Retina (tissue), 1 donor: ENCODE measurements around the gene TET2.

Source experiments
- DNase-seq: peaks from one replicate; pipeline ENCODE4 v3.0.0-alpha.2; 2016

The TET2 gene

GRCh38 chr4:105146276-105147015, at the start of gene TET2:
TET2 (plus strand) TSS chr4:105146876; CDS start chr4:105233943, 87,067 bp downstream.
- peak; percentile 89 for DNase-seq

- DNase-seq: no peak
Observed at GRCh38 chr4:105102016-105102415, 44.7 kb upstream of the TET2 start.

DNA sequence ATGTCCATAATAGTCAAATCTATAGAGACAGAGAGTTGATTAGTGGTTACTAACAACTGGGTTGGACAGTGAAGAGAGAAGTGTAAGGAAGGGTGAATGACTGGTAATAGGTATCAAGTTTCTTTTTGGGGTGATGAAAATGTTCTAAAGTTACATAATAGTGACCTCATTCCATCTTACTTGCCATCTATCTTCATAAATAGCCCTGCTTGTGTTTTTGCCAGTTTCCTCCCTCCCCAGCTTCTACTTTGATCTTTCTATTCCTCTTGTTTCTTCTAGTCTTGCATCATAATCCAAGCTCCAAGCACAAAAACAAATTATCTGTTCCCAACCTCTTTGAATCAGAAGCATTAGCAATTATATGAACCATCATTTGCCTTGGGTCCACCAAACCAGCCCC, 40.2 kb upstream of the TET2 start:
- no peak for DNase-seq

DNA sequence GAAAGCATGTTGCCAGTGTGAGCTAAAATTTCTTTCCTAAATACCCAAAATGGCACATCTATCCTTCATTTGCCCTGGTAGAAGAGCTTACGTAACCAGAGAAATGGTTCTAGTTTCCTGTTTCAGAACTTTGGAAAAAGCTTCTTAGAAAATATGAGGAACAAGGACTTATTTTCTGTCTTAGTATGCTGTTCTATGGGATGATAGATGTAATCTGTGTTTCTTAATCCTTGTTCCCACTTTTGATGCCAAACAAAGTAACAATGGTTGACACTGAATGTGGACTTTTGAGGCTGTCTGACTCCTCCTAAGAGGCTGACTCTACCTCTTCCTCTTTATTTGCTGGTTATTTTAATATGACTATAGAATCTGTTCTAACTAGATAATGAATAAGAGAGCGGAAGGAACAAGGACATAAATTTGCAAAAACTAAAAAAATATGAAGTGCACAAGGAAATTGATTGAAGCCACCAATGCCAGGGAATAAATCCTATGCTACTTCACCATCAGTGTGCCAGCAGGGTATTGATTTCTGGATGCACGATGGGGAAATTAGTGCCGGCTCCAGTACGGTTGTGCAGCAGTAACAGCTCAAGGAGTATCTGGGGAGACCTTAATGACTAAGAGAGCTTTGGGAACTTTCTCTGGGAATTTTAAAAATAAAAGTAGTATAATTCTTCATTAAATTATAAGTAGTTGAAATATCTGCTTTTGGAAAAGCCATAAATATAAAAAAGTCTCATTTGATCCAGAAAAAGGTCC, 39.4 kb upstream of the TET2 start:
- DNase-seq: no peak

DNA sequence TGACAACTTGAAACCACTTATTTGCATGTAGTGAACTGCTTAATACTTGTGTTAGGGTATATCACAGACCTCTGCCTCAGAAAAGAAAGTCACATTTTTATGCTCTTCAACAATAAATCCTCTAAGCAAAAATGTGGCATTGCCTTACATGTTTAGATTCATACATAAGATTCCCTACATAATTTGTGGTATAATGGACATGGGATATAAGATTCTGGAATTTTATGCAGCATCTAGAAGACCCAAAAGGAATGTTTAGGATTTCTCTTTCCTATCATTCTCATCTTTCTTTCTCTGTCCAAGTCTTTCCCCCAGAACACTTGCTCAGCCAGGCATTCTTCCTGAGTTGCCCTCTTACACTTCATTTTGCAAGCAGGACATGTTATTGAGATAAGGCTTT, 37.7 kb upstream of the TET2 start:
- no peak for DNase-seq

GRCh38 chr4:105112274-105112673, 34.4 kb upstream of the TET2 start:
- DNase-seq: no peak

DNA sequence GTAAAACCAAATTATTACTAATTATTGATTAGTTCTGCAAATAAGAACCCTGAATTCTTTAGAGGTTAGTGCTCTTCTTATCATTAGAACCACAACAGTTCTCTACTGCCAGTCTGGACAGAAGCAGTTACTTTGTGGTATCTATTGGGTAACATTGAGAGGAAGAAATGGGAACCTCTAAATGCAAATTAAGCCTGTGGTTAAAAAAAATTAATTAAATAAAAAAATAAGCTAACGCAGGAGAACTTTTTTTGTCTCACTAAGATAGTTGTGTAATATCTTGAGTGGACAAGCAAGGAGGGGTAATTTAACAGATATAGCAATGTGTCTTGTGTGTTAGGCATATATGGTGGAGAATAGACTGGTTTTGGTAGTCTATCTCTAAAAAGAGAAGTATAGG, 32.9 kb upstream of the TET2 start:
- DNase-seq: no peak

DNA sequence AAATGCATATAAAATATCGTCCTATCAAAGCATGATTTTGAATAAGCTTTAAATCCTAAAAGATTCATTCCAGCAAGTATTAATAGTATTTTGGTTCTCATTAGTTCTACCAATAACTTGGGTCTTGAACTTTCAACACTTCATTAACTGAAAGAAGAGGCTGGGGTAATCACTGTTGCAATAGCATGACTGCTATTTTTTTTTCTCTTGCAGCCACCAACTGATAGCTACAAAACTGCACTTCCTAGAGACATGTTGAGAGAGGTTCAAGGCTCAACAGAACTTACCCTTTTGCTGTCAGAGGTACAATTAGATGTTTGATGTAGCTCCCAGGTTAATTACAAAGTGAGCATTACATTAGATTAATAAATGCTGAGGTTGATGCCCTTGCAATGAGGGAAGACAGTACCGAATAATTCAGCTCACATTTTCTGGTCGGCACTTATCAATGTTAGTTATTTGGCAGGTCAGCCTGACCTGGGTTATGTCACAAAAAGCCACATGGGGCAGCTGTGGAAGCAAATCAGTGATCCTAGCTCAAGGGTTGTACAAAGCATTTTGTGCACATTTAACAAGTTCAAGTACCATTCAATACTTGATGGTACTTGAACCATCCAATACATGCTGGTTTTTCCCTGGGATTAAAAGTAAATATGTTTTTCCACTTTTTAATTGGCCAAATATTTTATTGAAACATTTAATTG, 29.9 kb upstream of the TET2 start:
- DNase-seq: no peak

- DNase-seq: no peak
Observed at GRCh38 chr4:105119356-105119755, 27.3 kb upstream of the TET2 start.

DNA sequence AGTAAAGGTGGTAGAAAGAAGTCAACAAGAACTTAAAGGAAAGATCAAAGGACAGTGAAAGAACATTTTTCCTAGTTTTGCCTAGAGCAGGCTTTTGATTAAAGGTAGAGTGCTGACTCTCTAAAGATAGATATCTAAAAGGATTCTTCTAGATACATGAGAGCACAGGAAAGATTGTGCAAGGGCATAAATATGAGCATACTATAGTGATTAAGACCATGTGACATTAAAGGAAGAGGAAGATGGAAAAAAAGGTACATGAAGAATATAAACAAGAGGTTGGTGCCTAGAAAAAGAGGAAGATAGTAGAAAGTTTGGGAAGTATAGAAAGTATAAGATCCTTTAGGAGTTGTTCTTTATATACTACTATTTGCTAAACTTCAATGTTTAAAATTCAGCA, 26.1 kb upstream of the TET2 start:
- DNase-seq: no peak

GRCh38 chr4:105122350-105122749, 24.3 kb upstream of the TET2 start:
- DNase-seq: no peak

DNA sequence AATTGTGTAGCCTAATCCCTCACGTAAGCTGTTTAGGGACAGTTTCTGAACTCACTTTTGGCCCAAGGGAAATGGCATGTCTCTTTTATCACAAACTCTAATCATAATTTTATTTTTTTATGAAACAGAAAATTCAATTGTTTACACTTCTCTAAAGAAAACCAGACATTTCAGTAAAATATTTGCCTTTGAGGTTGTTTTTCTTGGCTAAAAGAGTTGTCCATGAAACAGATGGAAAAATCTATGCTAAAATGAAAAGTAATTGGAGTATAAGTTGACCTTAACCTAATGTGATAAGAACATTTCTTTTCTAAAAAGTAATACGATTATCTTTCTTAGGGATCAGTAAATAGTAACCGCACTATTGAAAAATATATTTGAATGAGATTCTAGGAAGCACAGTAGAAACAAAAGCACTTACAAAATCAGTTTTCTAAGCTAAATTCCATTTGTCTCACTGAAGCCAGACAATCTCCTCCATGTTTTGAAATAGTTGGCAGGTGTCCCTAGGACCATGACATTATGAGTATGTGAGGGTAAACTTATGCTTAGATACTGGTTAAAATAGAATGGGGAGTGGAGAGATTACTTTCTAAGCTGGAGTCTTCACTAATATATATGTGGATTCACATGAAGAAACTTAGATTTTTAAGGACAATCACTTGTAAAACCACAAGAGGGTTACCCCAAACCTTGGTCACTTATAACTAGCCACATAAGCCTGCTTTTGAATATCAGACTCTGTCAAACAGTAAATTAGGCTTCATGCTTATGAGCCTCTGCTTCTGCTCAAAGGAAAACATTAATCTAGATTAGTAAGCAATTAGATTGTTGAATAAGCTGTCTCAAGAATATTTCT, 20.1 kb upstream of the TET2 start:
- no peak for DNase-seq

- no peak for DNase-seq
Observed at GRCh38 chr4:105127170-105127445, 19.6 kb upstream of the TET2 start.

DNA sequence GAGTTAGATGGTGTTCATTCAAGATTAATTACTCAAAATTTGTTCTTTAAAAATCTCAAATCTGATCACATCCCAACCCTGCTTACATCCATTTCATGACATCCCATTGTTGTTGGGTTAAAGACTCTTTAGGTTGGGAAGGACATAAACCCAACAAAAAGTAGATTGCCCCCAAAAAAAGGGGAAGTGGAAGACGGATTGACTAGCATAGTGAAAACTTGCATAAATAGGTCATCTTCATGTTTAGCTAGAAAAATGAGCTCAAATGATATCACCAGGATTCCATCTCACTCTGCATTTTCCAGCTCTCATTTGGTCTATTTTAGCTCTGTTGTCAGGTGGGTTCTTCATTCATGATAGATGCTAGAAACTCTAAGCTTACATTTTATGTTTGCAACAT, 18.5 kb upstream of the TET2 start:
- DNase-seq: no peak

DNA sequence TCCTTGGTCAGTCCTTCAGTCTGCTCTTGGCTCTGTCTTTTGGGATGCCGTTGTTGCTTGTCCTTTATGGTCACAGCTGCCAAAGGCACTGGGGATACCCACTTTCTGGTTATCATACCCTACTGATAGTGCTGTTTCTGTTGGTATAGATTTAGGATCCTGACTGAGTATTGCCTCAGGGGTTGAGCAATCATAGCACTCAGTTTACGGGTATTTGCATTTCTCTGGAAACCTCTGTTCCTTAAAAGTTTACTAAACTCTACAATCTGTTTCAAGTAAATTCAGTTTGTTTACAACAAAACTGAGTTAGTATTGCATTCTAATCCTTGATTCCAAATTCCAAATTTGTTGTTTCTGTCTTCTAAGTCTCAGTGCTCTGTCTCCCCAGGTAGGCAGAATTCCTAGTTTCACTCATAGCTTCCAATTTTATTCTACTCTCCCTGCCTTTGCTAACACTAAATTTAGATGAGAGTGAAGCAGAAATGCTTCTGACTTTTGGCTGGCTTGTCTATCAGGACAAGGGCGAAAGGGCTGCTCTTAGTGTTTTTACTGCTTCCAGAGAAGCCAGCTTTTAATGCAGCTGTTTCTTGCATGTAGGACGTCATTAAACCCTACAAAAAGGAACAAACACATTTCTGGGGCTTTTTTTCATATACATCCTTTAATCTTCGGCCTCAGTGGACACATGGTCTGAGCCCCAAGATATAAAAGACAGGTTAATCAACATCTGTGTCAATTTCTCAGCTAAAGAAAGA, 17.2 kb upstream of the TET2 start:
- no peak for DNase-seq

GRCh38 chr4:105130945-105131344, 15.7 kb upstream of the TET2 start:
- no peak for DNase-seq

GRCh38 chr4:105133976-105134375, 12.7 kb upstream of the TET2 start:
- no peak for DNase-seq

DNA sequence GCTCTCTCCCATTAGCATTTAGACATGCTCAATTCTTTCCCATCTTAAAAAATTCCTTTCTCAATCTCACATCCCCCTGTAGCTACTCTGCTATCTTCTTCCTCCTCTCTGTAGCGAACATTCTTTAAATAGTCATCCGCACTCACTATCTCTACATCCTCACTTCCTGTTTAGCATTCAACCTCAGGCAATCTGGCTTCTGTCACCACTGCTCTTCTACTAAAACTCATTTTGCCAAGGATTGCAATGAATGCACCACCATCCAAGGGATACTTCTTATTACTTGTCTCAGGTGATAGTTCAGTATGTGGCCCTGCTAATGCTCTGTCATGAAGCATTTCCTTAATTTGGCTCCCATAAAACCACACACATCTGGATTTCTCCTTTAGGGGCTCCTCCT, 10.9 kb upstream of the TET2 start:
- no peak for DNase-seq

GRCh38 chr4:105137121-105137875, 9.4 kb upstream of the TET2 start:
- DNase-seq: no peak

GRCh38 chr4:105139646-105140045, 7.0 kb upstream of the TET2 start:
- DNase-seq: no peak

DNA sequence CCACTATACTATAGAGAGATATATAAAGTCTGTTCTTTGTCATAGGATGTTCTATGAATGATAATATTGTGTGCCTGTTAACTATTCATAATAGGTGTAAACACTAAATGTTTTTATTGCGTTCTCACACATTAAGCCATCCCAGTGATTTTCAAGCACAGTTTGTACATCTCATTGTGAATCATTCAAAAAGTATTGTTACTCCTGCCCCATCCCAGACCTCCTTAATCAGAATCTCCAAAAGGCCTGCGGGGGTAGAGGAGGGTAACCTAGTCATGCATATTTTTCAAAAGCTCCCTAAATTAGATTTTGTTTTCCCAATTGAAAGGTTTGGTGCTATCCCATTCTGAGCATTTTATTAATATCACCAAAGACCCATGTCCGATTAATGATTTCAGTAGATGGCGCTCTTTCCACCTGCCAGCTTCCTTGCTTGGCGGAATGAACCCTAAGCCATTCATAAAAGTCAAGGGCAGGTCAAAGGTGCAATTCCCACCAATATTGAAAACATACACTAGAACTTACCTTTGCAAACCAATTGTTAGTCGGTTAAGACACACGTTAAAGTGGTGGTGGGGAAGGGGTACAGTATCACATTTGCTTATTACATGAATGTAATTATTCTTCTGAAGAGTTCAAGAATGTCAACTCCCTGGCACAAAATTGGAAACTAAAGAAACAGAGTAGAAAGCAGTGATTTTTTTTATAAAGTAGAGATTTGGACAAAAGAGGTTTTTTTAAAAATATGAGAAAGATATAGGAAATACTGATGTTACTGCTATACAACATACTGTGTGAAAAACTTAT, 5.8 kb upstream of the TET2 start:
- DNase-seq: peak; percentile 44
